HCT116 (cell line): Measurements from ENCODE around the gene ELFN1. TPM values are rescaled to one million over a fixed set of nuclear protein-coding genes. Genes with fewer than 3 reads are reported as not detected.

ENCODE experiments used
- ATAC-seq: fragments of 200-7000 bp; cut with Tn5 transposase; 2 replicates; pipeline ENCODE4 v1.9.1; 2020; ENCODE audit warnings: mild to moderate bottlenecking, moderate library complexity
- BruUV-seq: library from RNA; stranded (reverse); fragments of 400-500 nt; replicated peaks from 2 replicates; lab custom pipeline; 2021; lab: Mats Ljungman, UMichigan
- CTCF ChIA-PET: fragments of 300-600 bp; sonication (Branson Sonifier 250); formaldehyde crosslinking; loops from one replicate; lab custom pipeline; 2021; ENCODE audit warnings: antibody characterized with exemption; lab: Charles Lee
- POLR2A ChIA-PET: fragments of 300-600, 350-600 bp; sonication (Branson Sonifier 250); formaldehyde crosslinking; loops from one replicate; lab custom pipeline; 2021; ENCODE audit warnings: antibody characterized with exemption; lab: Charles Lee
- RAD21 ChIA-PET, 2 experiments: fragments of 300-600 bp; sonication (Branson Sonifier 250); formaldehyde crosslinking; loops; one replicate each; lab custom pipeline; 2023; ENCODE audit warnings: low total read pairs in 2 of 2; ENCODE audit not compliant: uncharacterized antibody in 2 of 2, unreplicated experiment in 2 of 2, low non-redundant PET in 1 of 2; lab: Charles Lee
- DNase-seq: peaks from one replicate; pipeline ENCODE4 v3.0.0-alpha.2; 2010; ENCODE audit warnings: low read depth, low spot score
- H2AFZ ChIP-seq: fragments of 200-600 bp; shearing (Covaris generic), sonication (generic); 2 replicates; pipeline ENCODE4 v1.6.1; 2017; ENCODE audit warnings: low read depth, mixed run types, mixed read lengths, antibody characterized with exemption, low read length; ENCODE audit not compliant: poor library complexity, severe bottlenecking
- H3K27ac ChIP-seq: 2 replicates; pipeline ENCODE4 v1.5.1; 2012; ENCODE audit warnings: low read depth, low read length
- H3K27me3 ChIP-seq: fragments of 200-600 bp; sonication (generic); 2 replicates; pipeline ENCODE4 v1.6.1; 2016; ENCODE audit warnings: mixed run types, low read length, mixed read lengths; ENCODE audit not compliant: insufficient read depth
- H3K36me3 ChIP-seq, 2 experiments: fragments of 200-500 bp in 1 of 2; fragments of 200-600 bp in 1 of 2; sonication (Bioruptor generic) in 1 of 2; sonication (generic) in 1 of 2; 2 replicates each; pipeline versions ENCODE4 v1.5.1 to v1.6.1; 2014 to 2016; ENCODE audit warnings: low read length in 2 of 2, inconsistent platforms in 1 of 2, mixed read lengths in 1 of 2, mixed run types in 1 of 2; ENCODE audit not compliant: insufficient read depth in 2 of 2, control insufficient read depth in 1 of 2
- H3K4me1 ChIP-seq, 2 experiments: fragments of 200-600 bp in 1 of 2; sonication (generic) in 1 of 2; 2 replicates each; pipeline versions ENCODE4 v1.5.1 to v1.6.1; 2012 to 2017; ENCODE audit warnings: low read length in 2 of 2, inconsistent platforms in 1 of 2, mild to moderate bottlenecking in 1 of 2, mixed read lengths in 1 of 2, mixed run types in 1 of 2, moderate library complexity in 1 of 2; ENCODE audit not compliant: insufficient read depth in 2 of 2, control insufficient read depth in 1 of 2
- H3K4me2 ChIP-seq: fragments of 200-600 bp; sonication (generic); 2 replicates; pipeline ENCODE4 v1.6.1; 2017; ENCODE audit warnings: mixed run types, low read length, mixed read lengths
- H3K4me3 ChIP-seq, 2 experiments: fragments of 200-600 bp in 1 of 2; sonication (generic) in 1 of 2; replicated peaks in 1 of 2; 2 replicates each; pipeline ENCODE4 v1.5.1; 2011 to 2016; ENCODE audit warnings: low read length in 2 of 2, control low read depth in 1 of 2, low read depth in 1 of 2, mild to moderate bottlenecking in 1 of 2, mixed read lengths in 1 of 2, mixed run types in 1 of 2
- H3K79me2 ChIP-seq: fragments of 200-600 bp; sonication (generic); 2 replicates; pipeline ENCODE4 v1.6.1; 2017; ENCODE audit warnings: mild to moderate bottlenecking, mixed run types, low read length, moderate library complexity, mixed read lengths; ENCODE audit not compliant: insufficient read depth
- H3K9ac ChIP-seq: fragments of 200-600 bp; sonication (generic); 2 replicates; pipeline ENCODE4 v1.6.1; 2016; ENCODE audit warnings: low read length, mixed read lengths
- H3K9me2 ChIP-seq: fragments of 200-600 bp; sonication (generic), shearing (Covaris generic); 2 replicates; pipeline ENCODE4 v1.6.1; 2017; ENCODE audit warnings: mixed run types, mild to moderate bottlenecking, moderate library complexity; ENCODE audit not compliant: insufficient read depth
- H3K9me3 ChIP-seq, 2 experiments: fragments of 200-500 bp in 1 of 2; fragments of 200-600 bp in 1 of 2; sonication (Bioruptor generic) in 1 of 2; sonication (generic) in 1 of 2; 2 replicates each; pipeline ENCODE4 v1.6.1; 2014 to 2017; ENCODE audit warnings: low read length in 2 of 2, mixed read lengths in 2 of 2, inconsistent platforms in 1 of 2, low read depth in 1 of 2, mild to moderate bottlenecking in 1 of 2, mixed run types in 1 of 2, moderate library complexity in 1 of 2; ENCODE audit not compliant: control insufficient read depth in 1 of 2, insufficient read depth in 1 of 2
- H4K20me1 ChIP-seq: fragments of 200-600 bp; sonication (generic), shearing (Covaris generic); 2 replicates; pipeline ENCODE4 v1.6.1; 2017; ENCODE audit warnings: mixed run types, mild to moderate bottlenecking, moderate library complexity; ENCODE audit not compliant: insufficient read depth
- EGR1 ChIP-seq: IDR thresholded peaks from 2 replicates; pipeline ENCODE4 v1.6.1; 2012; ENCODE audit warnings: low read depth
- EZH2 ChIP-seq: fragments of 200-600 bp; sonication (generic); IDR thresholded peaks from 2 replicates; pipeline ENCODE4 v1.6.1; 2017; ENCODE audit warnings: antibody characterized with exemption, mixed run types
- intact Hi-C: fragments of 100-400 bp; cut with micrococcal nuclease; formaldehyde crosslinking; loops from 2 replicates; pipeline ENCODE4 v1.10.0; 2022
- total RNA-seq: library from RNA; stranded (reverse); gene quantifications from one replicate; pipeline ENCODE4 v1.2.1, GENCODE V29; 2021; ENCODE audit not compliant: unreplicated experiment
- TF ChIP-seq, protein P1 (sequence below), 3 experiments: fragments of 200-600 bp in 1 of 3; sonication (generic) in 1 of 3; IDR thresholded peaks in 2 of 3; conservative IDR thresholded peaks in 1 of 3; 2 replicates each; pipeline ENCODE4 v1.5.1; 2012 to 2017; ENCODE audit warnings: low read depth in 2 of 3, low read length in 2 of 3, antibody characterized with exemption in 1 of 3, borderline replicate concordance in 1 of 3, control low read depth in 1 of 3, mild to moderate bottlenecking in 1 of 3, mixed read lengths in 1 of 3, mixed run types in 1 of 3, moderate library complexity in 1 of 3; ENCODE audit not compliant: insufficient read depth in 1 of 3
- TF ChIP-seq, protein P2 (sequence below): IDR thresholded peaks from 2 replicates; pipeline ENCODE4 v1.6.1; 2012

The ELFN1 gene
- total RNA-seq, 1 experiment from 2014 or later, result 4.4 TPM

DNA sequence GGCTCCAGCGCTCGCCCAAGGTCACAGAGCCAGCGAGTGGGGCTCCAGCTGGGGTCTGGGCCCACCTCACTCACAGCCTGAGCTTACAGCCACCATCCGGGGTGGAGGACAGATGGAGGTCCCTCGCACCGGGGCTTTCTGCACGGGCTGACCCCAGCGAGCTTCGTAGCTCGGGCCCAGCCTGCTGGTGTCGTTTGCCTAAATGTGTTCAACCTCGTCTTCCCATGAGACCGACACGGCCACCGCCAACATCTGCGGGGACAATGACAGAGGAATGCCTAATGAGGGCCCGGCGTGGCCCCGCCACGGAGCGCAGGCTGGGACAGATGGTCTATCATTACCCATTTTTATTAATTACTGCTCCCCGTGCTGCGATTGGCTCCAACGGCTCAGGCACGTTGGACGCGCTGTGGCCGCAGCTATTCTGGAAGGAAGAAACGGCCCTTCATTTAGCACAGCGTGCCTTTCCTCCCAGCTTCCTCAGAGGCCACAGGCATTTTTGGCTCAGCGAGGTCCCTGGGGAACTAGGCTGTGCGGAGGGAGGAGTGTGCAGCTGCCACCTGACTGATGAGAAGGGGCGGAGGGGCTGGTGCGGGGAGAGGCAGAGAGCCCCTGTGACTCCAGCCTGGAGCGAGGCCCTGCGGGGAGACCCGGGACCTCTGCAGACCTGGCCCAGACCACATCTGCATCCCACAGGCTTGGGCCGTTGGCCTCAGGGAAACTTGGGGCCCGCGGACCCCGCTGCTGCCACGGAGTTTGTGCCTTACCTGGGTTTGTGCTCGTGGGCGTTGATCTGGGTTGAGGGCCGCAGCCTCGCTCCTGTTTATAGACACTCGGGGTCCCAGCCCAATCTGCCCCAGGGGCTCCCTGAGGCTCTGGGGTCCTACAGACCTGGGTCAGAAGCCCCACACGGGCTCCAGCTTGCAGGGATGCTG lies 22.9 kb upstream of the ELFN1 start:
- no TSS peak for BruUV-seq
- Histone ChIP-seq H3K4me2 (no peak overlapping the region), H3K27ac (no peak overlapping the region), H3K79me2 (no peaks in the 10 kb centered on the region), H3K27me3 (no peaks in the 10 kb centered on the region), H3K9me3 (no peaks in the 10 kb centered on the region), H3K4me1 (peaks cover 0 to 7% of the 10 kb centered on the region in 2 experiments; a peak in 2 of 4 replicates), H3K36me3 (no peaks in the 10 kb centered on the region), H3K9me2 (no peaks in the 10 kb centered on the region), H3K9ac (no peak overlapping the region), H2AFZ (no peak overlapping the region), H3K4me3 (no peak overlapping the region), H4K20me1 (no peaks in the 10 kb centered on the region)
- TF ChIP-seq, protein P1, sequence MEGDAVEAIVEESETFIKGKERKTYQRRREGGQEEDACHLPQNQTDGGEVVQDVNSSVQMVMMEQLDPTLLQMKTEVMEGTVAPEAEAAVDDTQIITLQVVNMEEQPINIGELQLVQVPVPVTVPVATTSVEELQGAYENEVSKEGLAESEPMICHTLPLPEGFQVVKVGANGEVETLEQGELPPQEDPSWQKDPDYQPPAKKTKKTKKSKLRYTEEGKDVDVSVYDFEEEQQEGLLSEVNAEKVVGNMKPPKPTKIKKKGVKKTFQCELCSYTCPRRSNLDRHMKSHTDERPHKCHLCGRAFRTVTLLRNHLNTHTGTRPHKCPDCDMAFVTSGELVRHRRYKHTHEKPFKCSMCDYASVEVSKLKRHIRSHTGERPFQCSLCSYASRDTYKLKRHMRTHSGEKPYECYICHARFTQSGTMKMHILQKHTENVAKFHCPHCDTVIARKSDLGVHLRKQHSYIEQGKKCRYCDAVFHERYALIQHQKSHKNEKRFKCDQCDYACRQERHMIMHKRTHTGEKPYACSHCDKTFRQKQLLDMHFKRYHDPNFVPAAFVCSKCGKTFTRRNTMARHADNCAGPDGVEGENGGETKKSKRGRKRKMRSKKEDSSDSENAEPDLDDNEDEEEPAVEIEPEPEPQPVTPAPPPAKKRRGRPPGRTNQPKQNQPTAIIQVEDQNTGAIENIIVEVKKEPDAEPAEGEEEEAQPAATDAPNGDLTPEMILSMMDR (IDR thresholded peaks at IDR 0.05 in 2 of 3, conservative IDR thresholded peaks at IDR 0.05 in 1 of 3; ENCODE audit: borderline replicate concordance in 1 of 3, insufficient read depth in 1 of 3, low read depth in 2 of 3, low read length in 2 of 3), result no peak
- TF ChIP-seq EZH2 (no peak), EGR1 (no peak)
- TF ChIP-seq, protein P2, sequence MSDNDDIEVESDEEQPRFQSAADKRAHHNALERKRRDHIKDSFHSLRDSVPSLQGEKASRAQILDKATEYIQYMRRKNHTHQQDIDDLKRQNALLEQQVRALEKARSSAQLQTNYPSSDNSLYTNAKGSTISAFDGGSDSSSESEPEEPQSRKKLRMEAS, result no peak
- DNase-seq (no peak), ATAC-seq (no peak)
- ChIA-PET POLR2A (no interaction called here), RAD21 (no interaction called here), CTCF (no interaction called here)
- intact Hi-C loops, result no loop called here
